Measurements from ENCODE around the gene TMPRSS15.
"Not testable (repeated sequence)": the region's sequence is repeated elsewhere in the genome, so short reads cannot be mapped to it uniquely, and the experiment has no call there.

TMPRSS15 gene

DNA sequence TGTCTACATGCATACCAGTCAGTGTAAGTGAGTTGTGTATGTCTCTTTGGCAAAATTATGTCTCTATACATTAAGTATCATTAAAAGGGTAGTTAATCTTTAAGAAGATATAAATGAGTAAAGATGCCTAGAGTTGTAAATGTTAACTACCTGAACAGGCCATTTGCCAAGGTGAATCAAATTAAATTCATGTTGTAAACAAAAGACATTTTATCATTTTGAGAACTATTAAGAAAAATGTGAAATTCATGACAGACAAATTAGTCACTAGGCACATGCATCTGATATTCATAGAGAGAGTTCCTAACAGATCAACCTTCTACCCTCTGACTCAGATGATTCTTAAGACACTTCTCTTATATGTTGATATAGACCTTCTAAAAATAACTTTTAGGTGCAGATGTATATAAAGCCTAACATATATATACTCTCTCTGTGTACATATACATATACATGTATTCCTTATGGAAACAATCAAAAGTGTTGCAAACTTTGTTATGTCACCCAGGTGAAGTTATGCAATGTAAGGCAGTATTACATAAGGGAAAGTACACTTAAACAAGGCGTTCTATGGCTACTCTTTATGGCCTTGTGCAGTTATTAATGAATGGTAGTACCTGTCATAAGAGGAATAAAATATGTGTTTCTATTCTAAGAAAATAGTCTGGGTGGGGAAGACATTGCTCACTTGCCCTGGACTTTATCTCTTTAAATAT is at the start of gene TMPRSS15:
Gene TMPRSS15, minus strand, starts transcription at position 51 of the 716 bp plus-strand sequence. CDS start 163 bp downstream, outside the sequence.
- DNase-seq (ENCODE audit: extremely low read depth in 1 of 2, low read depth in 1 of 2) = no peak

DNA sequence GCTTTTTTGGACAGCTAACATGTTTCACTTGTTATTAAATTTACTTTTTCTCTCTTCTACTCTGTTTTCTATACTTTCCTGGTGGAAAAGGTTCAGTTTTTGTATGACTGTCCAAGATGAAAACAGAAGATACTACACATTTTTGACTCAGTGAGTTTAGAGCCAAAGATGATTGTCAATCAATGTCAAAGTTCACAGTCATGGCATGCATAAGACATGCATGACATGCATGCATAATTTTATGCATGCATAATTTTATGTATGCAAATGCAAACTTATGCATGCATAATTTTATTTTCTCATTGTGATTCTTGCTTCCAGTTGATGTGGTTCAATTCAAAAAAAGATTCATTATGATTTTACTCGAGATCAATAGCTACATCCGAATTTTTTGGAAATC is 48.1 kb upstream of the TMPRSS15 start:
- DNase-seq (ENCODE audit: extremely low read depth in 1 of 2, low read depth in 1 of 2) = no peak

DNA sequence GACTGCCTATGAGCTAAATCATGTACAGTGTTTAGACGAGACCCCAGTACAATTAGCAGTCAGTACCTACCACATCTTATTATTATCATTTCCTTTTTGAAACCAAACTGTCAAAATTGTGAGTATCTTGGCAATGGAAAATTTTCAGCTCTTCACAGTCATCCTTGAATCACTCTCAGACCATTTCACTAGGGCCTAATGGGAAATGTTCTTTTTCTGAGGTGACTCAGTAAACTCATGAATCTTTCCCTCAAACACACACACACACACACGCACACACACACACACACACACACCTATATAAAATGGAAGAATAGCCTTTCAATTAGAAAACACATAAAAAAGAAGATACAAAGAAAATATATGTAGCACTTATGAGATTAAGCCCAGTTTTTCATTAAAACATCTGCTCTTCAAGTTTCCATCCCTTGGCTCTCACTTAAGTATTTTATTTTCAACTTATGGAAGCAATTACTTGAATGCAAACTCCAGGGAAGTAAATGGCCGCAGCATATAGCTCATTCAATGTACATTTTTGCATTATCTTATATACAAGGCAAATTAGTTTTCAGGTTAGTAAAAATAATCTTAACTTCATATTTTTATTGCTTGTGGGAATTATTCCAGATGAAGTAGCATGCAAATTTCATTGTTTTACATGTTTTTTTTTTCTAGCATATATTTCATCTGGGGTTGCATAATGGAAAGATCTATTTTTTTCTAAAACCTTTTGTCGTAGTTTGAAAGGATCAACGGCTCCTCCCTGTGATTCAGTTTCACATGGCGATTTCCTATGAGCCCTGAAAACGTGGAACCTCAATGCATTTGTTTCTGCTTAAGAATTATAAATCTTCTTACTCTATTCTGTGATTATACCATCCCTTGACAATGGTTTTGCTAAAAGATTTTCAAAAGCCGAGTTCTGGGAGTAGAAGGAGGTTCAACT is 46.3 kb upstream of the TMPRSS15 start:
- no peak for DNase-seq (ENCODE audit: extremely low read depth in 1 of 2, low read depth in 1 of 2)

DNA sequence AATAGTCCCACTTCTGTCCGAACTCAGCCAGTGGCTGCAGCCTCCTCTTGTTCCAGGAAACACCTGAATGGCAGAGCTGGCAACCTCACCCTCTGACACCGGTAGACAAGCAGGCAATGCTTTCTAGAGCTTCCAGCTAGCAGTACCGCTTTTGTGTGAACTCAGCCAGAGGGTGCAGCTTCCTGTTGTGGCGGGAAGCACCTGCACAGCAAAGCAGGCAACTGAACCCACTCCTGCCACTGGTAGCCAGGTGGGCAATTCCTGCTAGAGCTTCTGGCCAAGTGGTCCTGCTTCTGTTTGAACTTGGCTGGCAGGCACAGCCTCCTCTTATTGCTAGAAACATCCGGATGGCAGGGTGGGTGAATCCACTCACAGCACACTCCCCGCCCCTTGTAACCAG is 40.1 kb upstream of the TMPRSS15 start:
- DNase-seq (ENCODE audit: extremely low read depth in 1 of 2, low read depth in 1 of 2) = no peak

GRCh38 chr21:18443085-18443484 is 39.5 kb upstream of the TMPRSS15 start:
- DNase-seq (ENCODE audit: extremely low read depth in 1 of 2, low read depth in 1 of 2) = no peak

DNA sequence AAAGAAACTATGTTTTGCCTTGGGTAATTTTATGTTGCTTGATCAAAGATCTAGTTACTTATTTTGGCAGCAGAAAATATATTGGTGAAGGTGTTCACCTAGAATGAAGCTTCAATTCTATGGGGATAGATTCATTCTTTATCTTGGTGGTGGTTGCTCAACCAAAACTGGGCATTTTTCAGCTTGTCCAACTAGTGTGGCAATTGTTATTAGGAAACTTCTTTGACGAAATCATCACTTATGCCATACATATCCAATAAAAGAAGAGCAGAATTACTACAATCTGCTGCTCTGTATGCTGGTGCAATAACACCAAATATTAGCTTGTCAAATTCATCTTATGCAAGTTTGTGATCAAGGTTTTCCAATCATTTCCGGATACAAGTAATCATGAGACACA is 26.8 kb upstream of the TMPRSS15 start:
- DNase-seq (ENCODE audit: extremely low read depth in 1 of 2, low read depth in 1 of 2) = no peak

GRCh38 chr21:18424276-18424675 is 20.7 kb upstream of the TMPRSS15 start:
- no peak for DNase-seq (ENCODE audit: extremely low read depth in 1 of 2, low read depth in 1 of 2)

GRCh38 chr21:18417141-18417790 is 13.7 kb upstream of the TMPRSS15 start:
- no peak for DNase-seq (ENCODE audit: extremely low read depth in 1 of 2, low read depth in 1 of 2)

GRCh38 chr21:18411565-18411964 is 8.0 kb upstream of the TMPRSS15 start:
- no peak for DNase-seq (ENCODE audit: extremely low read depth in 1 of 2, low read depth in 1 of 2)

- no peak for DNase-seq (ENCODE audit: extremely low read depth in 1 of 2, low read depth in 1 of 2)
These were observed 6.0 kb upstream of the TMPRSS15 start for GRCh38 chr21:18409579-18409978.

GRCh38 chr21:18398843-18399242 is 4.7 kb downstream of the TMPRSS15 start:
- DNase-seq (ENCODE audit: extremely low read depth in 1 of 2, low read depth in 1 of 2) = no peak

DNA sequence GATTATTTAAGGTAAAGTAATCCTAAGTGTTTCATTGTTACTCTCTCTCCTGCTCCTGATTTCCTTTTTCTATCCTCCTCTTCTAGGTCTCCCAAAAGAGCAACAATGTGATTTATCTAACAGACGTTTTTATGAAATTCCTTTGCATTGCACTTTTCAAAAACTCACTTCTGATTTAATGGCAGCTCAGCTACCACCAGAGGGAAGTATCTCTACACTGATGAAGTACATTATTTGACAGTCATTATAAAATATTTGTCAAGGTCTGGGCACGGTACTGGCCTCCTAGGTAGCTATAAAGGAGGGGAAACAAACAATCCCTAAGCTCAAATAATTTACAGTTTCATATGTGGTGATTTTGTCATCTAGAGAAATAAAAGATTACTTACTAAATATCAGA is 15.6 kb downstream of the TMPRSS15 start:
- no peak for DNase-seq (ENCODE audit: extremely low read depth in 1 of 2, low read depth in 1 of 2)

- DNase-seq (ENCODE audit: extremely low read depth in 1 of 2, low read depth in 1 of 2) = no peak
These were observed 18.8 kb downstream of the TMPRSS15 start for GRCh38 chr21:18384771-18385170.

- DNase-seq (ENCODE audit: extremely low read depth in 1 of 2, low read depth in 1 of 2) = not testable (repeated sequence)
These were observed 20.5 kb downstream of the TMPRSS15 start for GRCh38 chr21:18382934-18383619.

DNA sequence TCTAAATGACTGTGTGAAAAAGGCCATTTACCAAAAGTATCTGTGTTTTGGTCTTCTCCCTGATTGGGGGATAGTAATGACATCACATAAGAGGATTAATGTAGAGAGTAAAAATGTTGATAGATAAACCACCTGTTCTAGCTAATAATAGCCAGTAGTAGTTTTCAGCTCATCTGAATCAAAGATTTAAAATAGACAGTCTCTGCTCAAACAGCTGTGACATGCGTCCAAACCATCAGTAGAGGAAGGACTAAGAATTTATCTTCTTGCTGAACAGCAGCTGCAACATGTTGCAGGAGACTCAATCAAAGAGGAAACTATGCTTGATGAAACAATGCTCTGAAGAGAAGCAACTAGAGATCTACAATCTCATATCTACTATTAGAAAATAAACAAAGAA is 21.4 kb downstream of the TMPRSS15 start:
- DNase-seq (ENCODE audit: extremely low read depth in 1 of 2, low read depth in 1 of 2) = no peak

- DNase-seq (ENCODE audit: extremely low read depth in 1 of 2, low read depth in 1 of 2) = no peak
These were observed 30.0 kb downstream of the TMPRSS15 start for GRCh38 chr21:18373606-18374005.

DNA sequence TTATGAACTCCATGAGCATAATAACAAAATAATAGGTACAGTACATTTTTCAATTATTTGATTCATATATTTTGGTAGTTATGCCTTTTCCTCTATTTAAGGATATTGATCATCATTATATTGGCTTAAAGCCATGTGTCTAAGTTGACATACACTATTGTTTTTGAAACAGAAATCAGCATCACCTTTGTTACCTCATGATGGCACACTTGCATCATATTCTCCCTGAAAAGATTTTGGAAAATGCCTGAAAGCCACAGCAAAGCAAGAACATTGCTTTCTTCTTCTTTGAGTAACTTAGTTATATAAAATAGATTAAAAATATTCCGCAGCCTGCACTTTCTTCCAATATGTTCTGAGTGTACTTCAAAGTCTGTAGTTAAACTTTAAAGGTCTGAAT is 33.3 kb downstream of the TMPRSS15 start:
- no peak for DNase-seq (ENCODE audit: extremely low read depth in 1 of 2, low read depth in 1 of 2)

GRCh38 chr21:18369115-18369514 is 34.5 kb downstream of the TMPRSS15 start:
- DNase-seq (ENCODE audit: extremely low read depth in 1 of 2, low read depth in 1 of 2) = no peak

GRCh38 chr21:18368205-18368604 is 35.4 kb downstream of the TMPRSS15 start:
- DNase-seq (ENCODE audit: extremely low read depth in 1 of 2, low read depth in 1 of 2) = no peak

DNA sequence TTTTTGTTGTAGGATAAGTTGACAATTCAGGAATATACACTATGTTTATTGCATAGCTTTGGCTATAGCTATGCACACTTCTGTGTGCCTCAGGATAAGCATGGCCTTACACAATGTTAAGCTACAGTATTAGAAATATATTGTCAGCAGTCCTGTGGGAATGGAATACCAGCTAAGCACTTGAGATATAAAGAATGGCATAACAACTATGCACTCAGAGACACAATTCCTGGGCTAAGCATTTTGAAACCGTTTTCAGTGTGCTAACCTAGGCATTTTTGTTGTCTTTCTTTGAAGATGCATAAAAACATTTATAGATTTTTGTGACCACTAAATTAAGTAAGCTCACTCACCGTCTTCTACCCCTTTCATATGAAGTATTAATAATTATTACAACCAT is 46.8 kb downstream of the TMPRSS15 start:
- DNase-seq (ENCODE audit: extremely low read depth in 1 of 2, low read depth in 1 of 2) = no peak

DNA sequence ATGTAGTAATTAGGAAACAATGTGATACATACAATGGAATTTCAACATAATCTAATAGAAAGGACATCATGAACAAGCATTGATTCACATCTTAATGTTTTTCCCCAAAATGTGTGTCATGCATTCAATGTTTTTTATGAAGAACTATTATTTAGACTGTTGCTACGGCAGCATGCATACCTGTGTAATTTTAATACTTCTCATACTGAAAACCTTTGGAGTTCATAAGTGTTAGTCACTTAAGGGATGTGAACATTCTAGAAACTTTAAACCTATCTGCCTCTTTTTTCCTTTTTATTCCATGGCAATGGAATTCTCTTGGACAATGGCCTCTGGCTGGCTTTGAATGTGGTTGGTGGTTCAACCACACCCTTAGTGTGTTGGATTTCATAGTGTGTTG is 48.6 kb downstream of the TMPRSS15 start:
- no peak for DNase-seq (ENCODE audit: extremely low read depth in 1 of 2, low read depth in 1 of 2)
